ENCODE data around the gene B4GALT6. TPM values are rescaled to one million over a fixed set of nuclear protein-coding genes. Genes with fewer than 3 reads are reported as not detected.

The B4GALT6 gene
- total and polyA plus RNA-seq, 3 donors from 2014 or later, result 12.1 to 19.5 (median 14.9) TPM

GRCh38 chr18:31675404-31675803, 9.0 kb downstream of the B4GALT6 start:
- H3K27ac ChIP-seq, result no peak overlapping the region
- intact Hi-C loops (cut with DNase I; ENCODE audit: low total_unique reads), result no loop called here
- H3K4me1 ChIP-seq, result peaks cover 4% of the 10 kb centered on the region
- DNase-seq, result no peak
- H3K36me3 ChIP-seq (ENCODE audit: low read depth, missing control alignments), result no peaks in the 10 kb centered on the region
- TF ChIP-seq CTCF (IDR thresholded peaks at IDR 0.05) (no peak), POLR2A (IDR thresholded peaks at IDR 0.05) (no peak)
- no peaks in the 10 kb centered on the region for H3K9me3 ChIP-seq
- H3K27me3 ChIP-seq, result no peaks in the 10 kb centered on the region
- H3K4me3 ChIP-seq, result no peak overlapping the region

- no peak overlapping the region for H3K27ac ChIP-seq
- H3K27me3 ChIP-seq, result no peaks in the 10 kb centered on the region
- no peak for DNase-seq
- TF ChIP-seq POLR2A (IDR thresholded peaks at IDR 0.05) (no peak), CTCF (IDR thresholded peaks at IDR 0.05) (no peak)
- intact Hi-C loops (cut with DNase I; ENCODE audit: low total_unique reads), result no loop called here
- no peak overlapping the region for H3K4me3 ChIP-seq
- H3K36me3 ChIP-seq (ENCODE audit: low read depth, missing control alignments), result no peaks in the 10 kb centered on the region
- no peaks in the 10 kb centered on the region for H3K9me3 ChIP-seq
- peaks cover 4% of the 10 kb centered on the region for H3K4me1 ChIP-seq
Measured at GRCh38 chr18:31672628-31673135, 11.7 kb downstream of the B4GALT6 start.

- Histone ChIP-seq H3K4me1 (peaks cover 4% of the 10 kb centered on the region), H3K9me3 (no peaks in the 10 kb centered on the region), H3K27ac (no peak overlapping the region), H3K4me3 (no peak overlapping the region), H3K27me3 (no peaks in the 10 kb centered on the region), H3K36me3 (ENCODE audit: low read depth, missing control alignments) (no peaks in the 10 kb centered on the region)
- intact Hi-C loops (cut with DNase I; ENCODE audit: low total_unique reads), result no loop called here
- TF ChIP-seq POLR2A (IDR thresholded peaks at IDR 0.05), result no peak
- WGBS, 2 donors, result 43 to 81% methylated on average over 1 of the region's 1 CpG
- DNase-seq, result no peak
Measured at GRCh38 chr18:31671951-31672350, 12.4 kb downstream of the B4GALT6 start.

- H3K9me3 ChIP-seq, result no peaks in the 10 kb centered on the region
- peaks cover 4% of the 10 kb centered on the region for H3K4me1 ChIP-seq
- H3K27me3 ChIP-seq, result no peaks in the 10 kb centered on the region
- TF ChIP-seq CTCF (IDR thresholded peaks at IDR 0.05) (no peak), POLR2A (IDR thresholded peaks at IDR 0.05) (no peak)
- WGBS, 2 donors, result 93 to 94% methylated on average over 2 of the region's 2 CpGs
- H3K36me3 ChIP-seq (ENCODE audit: low read depth, missing control alignments), result no peaks in the 10 kb centered on the region
- H3K4me3 ChIP-seq, result no peak overlapping the region
- DNase-seq, result no peak
- no peak overlapping the region for H3K27ac ChIP-seq
- intact Hi-C loops (cut with DNase I; ENCODE audit: low total_unique reads), result no loop called here
Measured at GRCh38 chr18:31669541-31669940, 14.8 kb downstream of the B4GALT6 start.

- no peaks in the 10 kb centered on the region for H3K9me3 ChIP-seq
- H3K36me3 ChIP-seq (ENCODE audit: low read depth, missing control alignments), result no peaks in the 10 kb centered on the region
- no peaks in the 10 kb centered on the region for H3K4me1 ChIP-seq
- no peak overlapping the region for H3K27ac ChIP-seq
- H3K4me3 ChIP-seq, result no peak overlapping the region
- DNase-seq, result no peak
- no peaks in the 10 kb centered on the region for H3K27me3 ChIP-seq
- WGBS, 2 donors, result 89 to 90% methylated on average over 1 of the region's 1 CpG
- intact Hi-C loops (cut with DNase I; ENCODE audit: low total_unique reads), result no loop called here
- TF ChIP-seq CTCF (IDR thresholded peaks at IDR 0.05), result no peak
- TF ChIP-seq POLR2A (IDR thresholded peaks at IDR 0.05), result no peak
Measured at GRCh38 chr18:31667185-31667584, 17.2 kb downstream of the B4GALT6 start.
